Endothelial cell of umbilical vein (primary cell): ENCODE results near the gene ITPKC. TPM values are rescaled to one million over a fixed set of nuclear protein-coding genes. Genes with fewer than 3 reads are reported as not detected.

Source experiments
- BruUV-seq: library from RNA; stranded (reverse); fragments of 400-500 nt; replicated peaks from 2 replicates; lab custom pipeline; 2021; lab: Mats Ljungman, UMichigan
- CTCF ChIA-PET: fragments of 300-600, 350-600 bp; sonication (Branson Sonifier 250); formaldehyde crosslinking; loops from one replicate; lab custom pipeline; 2021; ENCODE audit warnings: antibody characterized with exemption, inconsistent platforms; lab: Charles Lee
- POLR2A ChIA-PET: fragments of 300-600, 350-600 bp; sonication (Branson Sonifier 250); formaldehyde crosslinking; loops from one replicate; lab custom pipeline; 2021; ENCODE audit warnings: antibody characterized with exemption, inconsistent platforms; lab: Charles Lee
- DNase-seq: peaks from one replicate; pipeline ENCODE4 v3.0.0-alpha.2; 2011; ENCODE audit warnings: low read depth, low spot score
- FAIRE-seq: peaks from 2 replicates; lab custom pipeline; 2011; peaks lifted over from hg19 to GRCh38; lab: Jason Lieb, UNC
- H2AFZ ChIP-seq: 2 replicates; pipeline ENCODE4 v1.6.0; 2012; ENCODE audit warnings: low read depth, low read length, control low read depth, inconsistent platforms
- H3K27ac ChIP-seq: 2 replicates; pipeline ENCODE4 v1.5.1; 2011; ENCODE audit warnings: low read depth, mild to moderate bottlenecking, control low read depth, low read length, moderate library complexity; ENCODE audit not compliant: insufficient read depth
- H3K27me3 ChIP-seq, 2 experiments: 2 replicates each; pipeline versions ENCODE4 v1.6.0 to v1.6.1; 2011; ENCODE audit warnings: low read length in 2 of 2, mixed read lengths in 1 of 2; ENCODE audit not compliant: control insufficient read depth in 2 of 2, insufficient read depth in 2 of 2
- H3K36me3 ChIP-seq, 2 experiments: 2 replicates in 1 of 2; 3 replicates in 1 of 2; pipeline ENCODE4 v1.5.1; 2011; ENCODE audit warnings: low read length in 2 of 2, mild to moderate bottlenecking in 1 of 2, moderate library complexity in 1 of 2; ENCODE audit not compliant: control insufficient read depth in 2 of 2, insufficient read depth in 2 of 2; ENCODE audit errors: extremely low read depth in 1 of 2
- H3K4me1 ChIP-seq: 3 replicates; pipeline ENCODE4 v1.5.1; 2011; ENCODE audit warnings: mild to moderate bottlenecking, low read length; ENCODE audit not compliant: control insufficient read depth, insufficient read depth; ENCODE audit errors: extremely low read depth
- H3K4me2 ChIP-seq: 2 replicates; pipeline ENCODE4 v1.6.1; 2011; ENCODE audit warnings: low read length, control low read depth, mixed read lengths; ENCODE audit not compliant: insufficient read depth
- H3K4me3 ChIP-seq, 3 experiments: fragments of 200-600 bp in 1 of 3; sonication (generic), shearing (Covaris generic) in 1 of 3; replicated peaks in 1 of 3; 2 replicates each; pipeline ENCODE4 v1.5.1; 2011 to 2016; ENCODE audit warnings: control low read depth in 3 of 3, low read length in 3 of 3, mild to moderate bottlenecking in 2 of 3, inconsistent platforms in 1 of 3, low read depth in 1 of 3, moderate library complexity in 1 of 3; ENCODE audit not compliant: insufficient read depth in 1 of 3
- H3K79me2 ChIP-seq: 2 replicates; pipeline ENCODE4 v1.6.0; 2012; ENCODE audit warnings: low read length, inconsistent platforms; ENCODE audit not compliant: control insufficient read depth, insufficient read depth
- H3K9ac ChIP-seq: replicated peaks from 2 replicates; pipeline ENCODE3; 2011; ENCODE audit warnings: low read length, control low read depth; ENCODE audit not compliant: insufficient read depth; ENCODE audit errors: extremely low read depth
- H3K9me1 ChIP-seq: replicated peaks from 3 replicates; pipeline ENCODE4 v1.6.0; 2011; ENCODE audit warnings: mild to moderate bottlenecking, low read length; ENCODE audit not compliant: control insufficient read depth, insufficient read depth; ENCODE audit errors: extremely low read depth
- H3K9me3 ChIP-seq: replicated peaks from 2 replicates; pipeline ENCODE4 v1.5.1; 2012; ENCODE audit warnings: low read length, inconsistent platforms; ENCODE audit not compliant: control insufficient read depth, insufficient read depth
- H4K20me1 ChIP-seq: replicated peaks from 2 replicates; pipeline ENCODE3; 2011; ENCODE audit warnings: mild to moderate bottlenecking, low read length; ENCODE audit not compliant: control insufficient read depth, insufficient read depth; ENCODE audit errors: extremely low read depth
- EZH2 ChIP-seq: IDR thresholded peaks from 2 replicates; pipeline ENCODE4 v1.6.1; 2012; ENCODE audit warnings: borderline replicate concordance, low read depth, mild to moderate bottlenecking, moderate library complexity, low read length, inconsistent platforms; ENCODE audit not compliant: severe bottlenecking
- FOS ChIP-seq: IDR thresholded peaks from 2 replicates; pipeline ENCODE4 v1.6.1; 2011; ENCODE audit warnings: mild to moderate bottlenecking, low read length, moderate library complexity, borderline replicate concordance; ENCODE audit not compliant: insufficient read depth
- JUN ChIP-seq: IDR thresholded peaks from 2 replicates; pipeline ENCODE4 v1.6.1; 2011; ENCODE audit warnings: borderline replicate concordance, low read depth; ENCODE audit not compliant: insufficient read length, insufficient read depth
- POLR2A ChIP-seq: IDR thresholded peaks from 2 replicates; pipeline ENCODE4 v1.6.1; 2012; ENCODE audit warnings: low read depth, mild to moderate bottlenecking, control low read depth, low read length
- POLR2AphosphoS5 ChIP-seq: IDR thresholded peaks from 2 replicates; pipeline ENCODE4 v1.6.1; 2012; ENCODE audit warnings: low read depth, mild to moderate bottlenecking, control low read depth, low read length, moderate library complexity; ENCODE audit not compliant: insufficient read depth
- dilution Hi-C: fragments of 300-500 bp; cut with MboI; formaldehyde crosslinking; loops from one replicate; pipeline ENCODE4 v1.15.0; 2019; ENCODE audit warnings: low sequenced_read_pairs; ENCODE audit not compliant: extremely low pct_ligation_motif_present
- intact Hi-C: fragments of 100-400 bp; cut with micrococcal nuclease; formaldehyde crosslinking; loops from one replicate; pipeline ENCODE4 v1.10.0; 2022
- polyA plus RNA-seq, 4 experiments: library from polyadenylated mRNA; depleted of rRNA in 3 of 4; stranded (reverse) in 3 of 4; unstranded in 1 of 4; fragments of >200 nt; gene quantifications; 2 replicates each; pipeline versions ENCODE4 v1.2.1 to v1.2.3, GENCODE V29; 2011 to 2012; ENCODE audit warnings: missing spikeins in 1 of 4
- total RNA-seq: library from RNA; stranded (reverse); gene quantifications from 2 replicates; pipeline ENCODE4 v1.2.3, GENCODE V29; 2021
- TF ChIP-seq, protein P1 (sequence below): IDR thresholded peaks from 2 replicates; pipeline ENCODE4 v1.6.1; 2011; ENCODE audit not compliant: insufficient read depth, insufficient read length
- TF ChIP-seq, protein P2 (sequence below), 2 donors: IDR thresholded peaks; 1 replicate in 1 of 2; 2 replicates in 1 of 2; pipeline ENCODE4 v1.5.1; 2011; ENCODE audit warnings: low read length in 2 of 2, mild to moderate bottlenecking in 2 of 2, moderate library complexity in 2 of 2, control low read depth in 1 of 2, inconsistent platforms in 1 of 2, low read depth in 1 of 2; ENCODE audit not compliant: insufficient read depth in 1 of 2; ENCODE audit errors: extremely low read depth in 1 of 2

The ITPKC gene
- total and polyA plus RNA-seq, 2 donors (not counting 3 experiments of a cell fraction or from before 2014, with no cell fraction given): 7.3 to 16.1 TPM

DNA sequence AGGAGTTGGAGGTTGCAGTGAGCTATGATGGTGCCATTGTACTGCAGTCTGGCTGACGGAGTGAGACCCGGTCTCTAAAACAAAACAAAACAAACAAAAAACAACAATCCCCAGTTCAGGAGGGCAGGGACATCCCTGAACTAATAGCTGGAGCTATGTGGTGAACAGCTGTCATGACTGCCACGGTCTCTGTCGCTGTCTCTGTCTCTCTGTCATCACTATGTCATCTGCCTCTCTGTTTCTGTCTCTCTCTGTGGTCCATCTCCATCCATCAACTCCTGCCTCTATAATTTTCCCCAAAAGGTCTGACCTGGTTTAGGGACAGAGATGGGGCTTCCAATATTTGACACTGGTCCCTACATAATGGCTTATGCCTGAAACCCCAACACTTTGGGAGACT lies 7.4 kb downstream of the ITPKC start:
- POLR2A ChIA-PET: no interaction called here
- dilution Hi-C loops: no loop called here

DNA sequence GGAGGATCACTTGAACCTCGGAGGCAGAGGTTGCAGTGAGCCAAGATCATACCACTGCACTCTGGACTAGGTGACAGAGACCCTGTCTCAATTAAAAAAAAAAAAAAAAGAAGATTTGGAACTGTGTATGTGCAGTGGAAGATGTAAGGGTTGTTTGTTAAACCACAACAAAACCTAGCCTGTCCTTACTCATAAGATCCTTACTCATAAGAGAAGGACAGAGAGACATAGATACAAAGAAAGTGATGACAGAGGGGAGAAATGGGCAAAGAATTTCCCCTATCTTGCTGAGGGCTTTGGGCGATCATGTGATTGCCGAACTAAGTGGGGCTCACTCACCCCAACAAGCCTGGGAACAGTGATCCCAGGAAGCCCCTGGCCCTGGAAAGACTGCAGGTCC lies 7.9 kb downstream of the ITPKC start:
- Histone ChIP-seq H4K20me1 (no peaks in the 10 kb centered on the region), H2AFZ (no peak overlapping the region), H3K27me3 (no peaks in the 10 kb centered on the region), H3K4me1 (peaks cover 28% of the 10 kb centered on the region), H3K9me3 (no peaks in the 10 kb centered on the region), H3K36me3 (peaks cover 4 to 12% of the 10 kb centered on the region in 2 experiments), H3K79me2 (peaks cover 31% of the 10 kb centered on the region), H3K9ac (no peak overlapping the region), H3K4me2 (no peak overlapping the region), H3K4me3 (no peak overlapping the region), H3K9me1 (no peaks in the 10 kb centered on the region), H3K27ac (no peak overlapping the region)
- dilution Hi-C loops: no loop called here
- intact Hi-C loops: no loop called here
- ChIA-PET CTCF (interaction anchor here (0.9 to 1.1 kb wide), 3 partner anchors 20 to 74 kb away, joined by 3 read pairs; partner anchors contain the start of genes EGLN2 and RAB4B), POLR2A (no interaction called here)
- no peak for FAIRE-seq
- TF ChIP-seq POLR2A (no peak), JUN (no peak), POLR2AphosphoS5 (no peak)
- TF ChIP-seq, protein P1, sequence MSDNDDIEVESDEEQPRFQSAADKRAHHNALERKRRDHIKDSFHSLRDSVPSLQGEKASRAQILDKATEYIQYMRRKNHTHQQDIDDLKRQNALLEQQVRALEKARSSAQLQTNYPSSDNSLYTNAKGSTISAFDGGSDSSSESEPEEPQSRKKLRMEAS: no peak
- no peak for DNase-seq
- BruUV-seq: no TSS peak

More for the DNA sequence above, 7.4 kb downstream of the ITPKC start:
- CTCF ChIA-PET: interaction anchor here (0.9 to 1.1 kb wide), 3 partner anchors 21 to 74 kb away, joined by 3 read pairs; partner anchors contain the start of genes EGLN2 and RAB4B
- DNase-seq: no peak
- Histone ChIP-seq H3K4me2 (no peak overlapping the region), H3K9me1 (no peaks in the 10 kb centered on the region), H3K79me2 (peaks cover 36% of the 10 kb centered on the region), H3K36me3 (peaks cover 4 to 12% of the 10 kb centered on the region in 2 experiments), H4K20me1 (no peaks in the 10 kb centered on the region), H2AFZ (no peak overlapping the region), H3K4me3 (no peak overlapping the region), H3K27me3 (no peaks in the 10 kb centered on the region), H3K9ac (no peak overlapping the region), H3K27ac (no peak overlapping the region), H3K4me1 (peaks cover 34% of the 10 kb centered on the region), H3K9me3 (no peaks in the 10 kb centered on the region)
- no peak for FAIRE-seq
- TF ChIP-seq POLR2AphosphoS5 (no peak), FOS (no peak), EZH2 (no peak), POLR2A (no peak)
- TF ChIP-seq, protein P2, sequence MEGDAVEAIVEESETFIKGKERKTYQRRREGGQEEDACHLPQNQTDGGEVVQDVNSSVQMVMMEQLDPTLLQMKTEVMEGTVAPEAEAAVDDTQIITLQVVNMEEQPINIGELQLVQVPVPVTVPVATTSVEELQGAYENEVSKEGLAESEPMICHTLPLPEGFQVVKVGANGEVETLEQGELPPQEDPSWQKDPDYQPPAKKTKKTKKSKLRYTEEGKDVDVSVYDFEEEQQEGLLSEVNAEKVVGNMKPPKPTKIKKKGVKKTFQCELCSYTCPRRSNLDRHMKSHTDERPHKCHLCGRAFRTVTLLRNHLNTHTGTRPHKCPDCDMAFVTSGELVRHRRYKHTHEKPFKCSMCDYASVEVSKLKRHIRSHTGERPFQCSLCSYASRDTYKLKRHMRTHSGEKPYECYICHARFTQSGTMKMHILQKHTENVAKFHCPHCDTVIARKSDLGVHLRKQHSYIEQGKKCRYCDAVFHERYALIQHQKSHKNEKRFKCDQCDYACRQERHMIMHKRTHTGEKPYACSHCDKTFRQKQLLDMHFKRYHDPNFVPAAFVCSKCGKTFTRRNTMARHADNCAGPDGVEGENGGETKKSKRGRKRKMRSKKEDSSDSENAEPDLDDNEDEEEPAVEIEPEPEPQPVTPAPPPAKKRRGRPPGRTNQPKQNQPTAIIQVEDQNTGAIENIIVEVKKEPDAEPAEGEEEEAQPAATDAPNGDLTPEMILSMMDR (IDR thresholded peaks at IDR 0.05; ENCODE audit: extremely low read depth in 1 of 2, insufficient read depth in 1 of 2, low read depth in 1 of 2, low read length in 2 of 2): no peak
- intact Hi-C loops: no loop called here
- no TSS peak for BruUV-seq
